NCI-H1694 treated with DMSO at 0.1 percent for 48 hours (cell line): ENCODE measurements around the gene ST6GALNAC2.

Experiments
- DNase-seq: peaks from one replicate; lab custom pipeline; 2025; lab: John Stamatoyannopoulos, UW

Gene ST6GALNAC2

DNA sequence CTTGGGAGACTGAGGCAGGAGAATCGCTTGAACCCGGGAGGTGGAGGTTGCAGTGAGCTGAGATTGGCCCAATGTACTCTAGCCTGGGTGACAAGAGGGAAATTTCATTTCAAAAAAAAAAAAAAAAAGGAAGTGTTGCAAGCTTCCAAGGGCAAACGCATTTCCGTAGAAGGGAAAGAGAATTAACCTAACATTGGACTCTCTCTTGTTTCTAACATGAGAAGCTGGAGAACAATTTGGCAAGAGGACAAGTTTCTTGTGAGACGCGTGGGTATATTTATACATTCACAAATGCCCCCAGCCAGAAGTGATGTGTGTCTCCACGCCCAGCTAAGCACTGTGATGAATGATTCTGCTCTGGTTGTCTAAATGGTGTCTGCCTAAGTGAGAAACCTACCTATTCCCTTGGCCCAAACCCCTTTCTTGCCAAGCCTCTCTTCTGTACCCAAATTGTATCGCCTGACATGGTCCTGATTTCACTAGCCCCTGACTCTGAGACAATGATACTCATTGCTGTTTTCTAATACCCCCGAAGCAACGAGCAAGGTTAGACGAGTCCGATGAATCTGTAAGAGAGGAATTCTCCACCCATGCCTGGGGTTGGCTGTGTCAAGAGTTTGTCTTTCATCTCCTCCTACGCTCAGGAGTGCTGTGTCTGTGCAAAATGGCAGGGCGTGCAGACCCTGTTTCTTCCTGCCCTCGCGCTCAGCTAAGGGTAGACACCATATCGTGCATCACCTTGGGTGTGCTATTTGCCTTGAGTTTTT, 14.2 kb upstream of the ST6GALNAC2 start:
- DNase-seq, result no peak

DNA sequence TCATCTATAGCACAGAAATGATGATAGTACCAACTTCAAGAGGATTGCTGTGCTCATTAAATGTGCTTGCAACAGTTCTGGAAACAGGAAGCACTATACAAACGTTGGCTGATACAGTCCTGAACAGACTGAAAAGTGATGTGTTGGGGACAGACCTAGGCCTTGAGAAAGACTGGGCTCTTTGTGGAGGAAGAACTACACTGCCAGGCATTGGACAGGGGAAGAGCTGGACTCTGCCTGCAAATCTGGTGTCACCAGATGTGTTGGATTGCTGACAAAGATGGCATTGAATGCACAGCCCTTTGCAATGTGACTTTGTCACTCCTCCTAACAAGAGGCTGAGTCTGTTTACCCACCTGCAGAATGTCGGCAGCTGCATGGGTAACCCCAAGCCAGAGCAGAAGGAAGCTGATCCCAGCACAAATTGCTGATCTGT, 12.4 kb upstream of the ST6GALNAC2 start:
- peak; percentile 46 for DNase-seq

DNA sequence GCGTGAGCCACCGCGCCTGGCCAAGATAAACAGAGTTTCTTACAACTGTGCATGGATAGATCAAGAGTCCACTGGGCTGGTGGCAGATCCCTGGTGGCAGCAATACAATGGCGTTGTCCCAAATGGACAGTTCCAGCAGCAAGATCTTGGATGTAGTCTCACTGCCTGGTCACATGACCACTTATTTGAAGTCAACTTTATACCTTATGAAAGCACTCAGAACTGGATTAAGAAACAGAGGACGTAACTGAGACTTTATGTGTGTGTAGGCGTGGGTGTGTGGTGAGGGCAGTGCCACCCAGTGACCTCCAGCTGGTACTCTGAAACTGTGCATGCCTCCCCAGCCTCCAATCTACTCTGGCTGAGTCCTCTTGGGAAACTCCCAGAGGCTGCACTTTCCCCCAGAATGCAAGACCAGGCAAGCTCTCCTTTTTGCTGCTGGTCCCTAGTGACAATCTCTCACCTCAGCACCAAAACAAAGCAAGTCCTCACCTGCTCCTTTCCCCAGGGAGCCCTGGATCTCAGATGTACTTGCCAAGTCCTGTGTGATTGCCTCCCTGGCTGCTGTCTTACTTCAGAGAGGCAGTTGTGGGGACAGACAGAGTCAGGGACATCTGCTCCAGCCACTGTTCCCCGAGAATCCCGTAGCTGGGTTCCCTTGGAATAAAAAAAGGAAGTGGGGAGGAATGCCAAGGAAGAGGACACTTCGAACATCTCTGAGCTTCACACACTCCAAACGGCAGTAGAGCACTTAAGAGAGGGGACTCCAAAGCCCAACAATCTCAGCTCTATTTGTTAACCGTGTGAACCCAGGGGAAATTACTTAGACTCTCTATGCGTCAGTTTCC, 11.7 kb upstream of the ST6GALNAC2 start:
- peak; percentile 63 for DNase-seq

DNA sequence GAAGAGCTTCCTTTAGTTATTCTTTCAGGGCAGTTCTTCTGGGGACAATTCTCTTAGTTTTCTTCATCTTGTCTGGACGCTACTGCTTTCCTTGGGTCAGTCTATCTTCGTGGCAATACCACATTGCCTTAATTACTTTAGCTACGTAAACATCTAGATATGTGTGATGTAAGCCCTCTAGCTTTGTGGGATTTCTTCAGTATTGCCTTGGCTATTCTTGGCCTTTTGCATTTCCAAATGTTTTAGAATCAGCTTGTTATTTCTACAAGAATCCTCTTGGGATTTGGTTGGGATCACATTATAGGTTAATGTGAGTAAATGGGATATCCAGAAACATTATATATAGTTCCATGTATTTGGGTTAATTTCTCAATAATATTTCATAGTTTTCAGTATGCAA, 9.0 kb upstream of the ST6GALNAC2 start:
- no peak for DNase-seq

DNA sequence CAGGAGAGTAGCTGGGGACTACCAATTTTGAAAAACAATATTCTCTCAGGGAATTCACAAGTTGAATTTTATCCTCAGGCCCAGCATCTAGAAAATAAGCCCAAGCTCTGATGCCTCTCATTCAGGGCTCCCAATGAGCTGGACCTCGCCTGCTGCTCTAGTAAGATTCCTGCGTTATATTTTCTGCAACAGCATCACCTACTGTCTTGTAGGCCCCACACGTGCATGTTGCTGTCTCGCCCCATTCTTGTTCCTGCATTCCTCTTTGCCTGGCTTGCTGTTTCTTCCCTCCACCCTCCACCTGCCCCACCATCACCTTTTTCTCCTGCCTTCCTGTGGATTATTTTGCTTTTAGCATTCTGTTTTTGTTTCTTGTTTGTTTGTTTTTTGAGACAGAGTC, 8.3 kb upstream of the ST6GALNAC2 start:
- DNase-seq, result peak; percentile 14

DNA sequence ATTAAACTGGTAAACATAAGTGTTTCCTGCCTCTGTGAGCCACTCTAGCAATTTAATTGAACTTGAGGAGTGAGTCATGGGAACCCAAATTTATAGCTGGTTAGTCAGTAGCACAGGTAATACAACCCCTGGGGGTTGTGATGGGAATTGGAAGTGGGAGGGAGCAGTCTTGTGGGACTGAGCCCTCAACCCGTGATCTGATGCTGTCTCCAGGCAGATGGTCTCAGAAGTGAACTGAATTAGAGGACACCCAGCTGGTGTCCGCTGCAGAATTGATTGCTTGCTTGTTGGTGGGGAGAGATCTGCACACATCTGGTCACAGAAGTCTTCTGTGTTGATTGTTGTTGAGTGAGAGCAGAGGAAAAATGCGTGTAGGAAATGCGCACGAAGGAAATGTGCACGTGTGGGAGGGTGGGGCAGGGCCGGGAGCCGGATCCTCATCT, 7.7 kb upstream of the ST6GALNAC2 start:
- peak; percentile 68 for DNase-seq

DNA sequence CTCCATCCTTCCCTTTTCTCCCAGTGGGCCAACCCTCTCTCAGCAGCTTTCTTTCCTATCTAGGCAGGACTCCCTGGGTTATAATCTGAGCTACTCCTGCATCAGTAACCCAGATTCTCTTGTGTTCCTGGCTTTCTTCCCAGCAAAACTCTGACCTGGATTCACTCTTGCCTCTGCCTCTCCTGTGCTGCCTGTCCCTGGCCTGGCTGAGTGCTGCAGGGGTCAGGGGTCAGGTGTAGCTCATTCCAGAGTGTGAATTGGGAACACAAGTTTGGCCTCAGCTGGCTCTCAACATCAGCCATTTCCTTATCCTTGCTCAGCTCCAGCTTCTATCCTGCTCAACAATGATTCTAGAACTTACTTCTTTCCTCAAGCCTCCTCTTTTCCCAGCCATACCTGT, 2.5 kb upstream of the ST6GALNAC2 start:
- no peak for DNase-seq

DNA sequence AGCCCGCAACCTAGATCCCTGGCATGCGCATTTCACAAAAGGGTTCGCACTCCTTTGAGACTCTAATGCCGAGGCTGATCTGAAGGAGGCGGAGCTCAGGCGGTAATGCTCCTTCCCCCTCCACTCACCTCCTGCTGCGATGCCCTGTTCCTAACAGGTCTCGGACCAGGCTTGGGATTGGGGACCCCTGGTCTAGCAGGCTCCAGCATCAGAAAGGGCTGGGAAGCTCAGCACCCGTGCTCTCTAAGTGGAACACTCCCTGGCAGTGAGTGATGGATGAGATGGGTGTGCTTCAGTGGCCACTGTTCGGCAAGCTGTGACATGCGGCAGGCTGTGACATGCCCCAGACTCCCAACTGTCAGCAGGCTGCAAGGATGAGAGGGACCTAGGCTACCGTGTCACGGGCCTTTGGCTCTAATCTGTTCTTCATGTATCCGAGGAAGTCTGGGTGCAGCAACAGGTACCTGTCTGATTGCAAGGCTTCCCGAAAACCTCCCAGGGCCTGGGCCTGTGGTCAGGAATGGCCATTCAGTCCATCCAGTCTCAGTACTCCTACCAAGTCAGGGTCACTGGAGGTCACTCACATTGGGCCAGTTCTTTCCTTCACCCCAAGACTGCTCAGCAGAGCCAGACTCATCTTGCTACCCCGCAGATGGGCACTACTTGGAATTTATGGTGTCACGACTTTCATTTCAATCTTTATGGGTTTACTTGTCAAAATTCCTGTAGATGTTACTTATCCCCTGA, 1.3 kb upstream of the ST6GALNAC2 start:
- peak; percentile 76 for DNase-seq

DNA sequence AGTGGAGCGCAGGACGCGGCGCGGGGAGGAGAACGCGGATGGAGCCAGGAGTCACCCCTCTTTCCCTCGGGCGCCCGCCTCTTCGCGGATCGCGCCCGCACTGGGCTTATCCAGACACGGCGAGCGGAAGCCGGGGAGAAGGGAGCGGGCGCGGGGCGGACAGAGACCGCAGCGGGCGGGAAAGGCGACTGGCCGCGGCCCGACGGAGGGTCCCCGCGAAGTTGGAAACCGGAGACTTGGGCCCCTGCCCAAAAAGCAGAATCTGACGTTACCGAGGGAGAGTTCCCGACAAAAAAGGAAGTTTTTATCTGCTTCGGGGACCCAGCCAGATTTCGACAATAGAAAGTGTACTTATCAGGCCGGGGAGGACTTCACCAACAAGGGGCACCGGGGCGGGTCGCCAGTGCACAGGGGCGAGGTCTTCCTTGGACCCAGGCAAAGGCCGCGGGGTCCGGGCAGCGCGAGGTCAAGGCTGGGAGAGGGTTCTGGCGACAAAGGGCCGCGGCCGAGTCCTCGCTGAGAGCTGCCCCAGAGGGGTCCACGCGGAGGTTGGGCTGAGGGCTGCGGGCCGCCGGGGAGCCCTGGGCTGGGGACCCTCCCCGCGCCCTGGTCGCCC, 519 bp downstream of the ST6GALNAC2 start:
- no peak for DNase-seq

DNA sequence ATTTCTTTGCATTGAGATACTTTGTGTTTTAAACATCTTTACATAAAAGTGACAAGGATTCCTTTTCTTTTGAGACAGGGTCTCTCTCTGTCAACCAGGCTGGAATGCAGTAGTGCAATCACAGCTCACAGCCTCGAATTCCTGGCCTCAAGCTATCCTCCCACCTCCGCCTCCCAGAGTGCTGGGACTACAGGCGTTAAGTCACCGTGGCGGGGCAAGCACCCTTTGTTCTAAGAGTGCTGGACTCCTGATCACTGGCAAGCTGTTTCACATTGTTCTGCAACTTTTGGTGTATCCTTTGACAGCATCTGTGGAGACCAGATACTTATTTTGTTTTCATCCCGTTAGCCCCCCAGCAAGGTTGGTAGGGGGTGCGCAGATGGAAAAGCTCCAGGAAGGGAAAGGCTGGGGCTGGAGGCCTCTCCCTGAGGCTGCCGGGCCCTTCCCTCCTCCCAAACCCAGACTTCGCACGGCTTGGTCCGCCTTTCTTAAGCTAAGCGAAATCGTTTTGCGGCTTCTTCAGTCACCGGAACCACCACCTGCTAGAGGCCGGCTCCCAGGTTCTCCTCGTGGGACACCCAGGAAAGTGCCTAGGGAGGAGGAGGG, 1.1 kb downstream of the ST6GALNAC2 start:
- no peak for DNase-seq

DNA sequence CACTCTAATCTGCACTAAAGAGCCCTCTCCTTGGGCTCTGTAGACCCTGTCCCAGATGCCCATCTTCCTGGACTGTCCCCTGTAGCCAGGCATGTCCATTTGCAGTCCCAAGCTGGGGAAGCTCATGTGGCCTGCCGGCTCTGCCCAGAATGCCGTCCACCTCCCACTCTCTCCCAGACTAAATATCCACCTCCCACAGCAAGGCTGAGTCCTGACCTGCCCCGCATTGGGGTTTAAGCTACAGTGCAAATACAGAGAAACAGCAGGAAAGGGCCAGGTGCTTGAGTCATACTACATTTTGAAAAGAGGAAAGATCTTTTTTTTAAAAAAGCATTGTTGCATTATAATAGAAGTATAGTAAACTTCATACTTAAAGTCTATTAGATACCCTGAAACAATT, 3.0 kb downstream of the ST6GALNAC2 start:
- DNase-seq, result no peak

DNA sequence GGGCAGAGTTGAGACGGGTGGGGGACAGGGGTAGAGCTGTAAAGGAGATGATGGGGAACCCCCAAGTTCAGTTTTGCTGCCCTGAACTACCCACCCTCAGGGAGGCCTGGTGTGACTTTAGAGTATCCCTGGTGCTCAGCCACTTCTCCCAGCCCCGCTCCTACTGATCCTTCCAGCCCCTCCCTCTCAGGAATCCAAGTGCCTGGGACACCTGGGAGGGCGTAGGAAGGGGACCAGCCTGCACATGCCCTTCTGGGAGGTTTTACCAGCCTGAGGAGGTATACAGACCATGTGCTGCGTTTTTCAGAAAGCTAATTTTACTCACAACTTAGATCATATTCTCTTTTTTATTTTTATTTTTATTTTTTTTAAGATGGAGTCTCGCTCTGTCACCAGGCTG, 4.1 kb downstream of the ST6GALNAC2 start:
- no peak for DNase-seq

DNA sequence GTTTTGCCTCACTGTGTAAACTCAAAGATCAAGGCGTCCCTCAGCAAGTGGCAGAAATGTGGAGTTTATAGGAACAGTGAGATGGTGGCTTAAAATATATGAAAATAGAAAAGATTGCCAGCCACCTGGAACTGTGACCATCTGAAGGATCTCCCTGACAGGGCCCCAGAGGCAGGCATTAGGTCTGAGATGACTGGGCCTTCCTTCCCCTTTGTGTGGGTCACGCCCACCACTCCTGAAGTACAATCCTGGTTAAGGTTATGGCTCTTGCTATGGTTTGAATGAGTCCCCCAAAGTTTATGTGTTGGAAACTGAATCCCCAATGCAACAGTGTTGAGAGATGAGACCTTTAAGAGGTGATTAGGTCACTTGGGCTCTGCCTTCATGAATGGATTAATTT, 6.4 kb downstream of the ST6GALNAC2 start:
- no peak for DNase-seq

DNA sequence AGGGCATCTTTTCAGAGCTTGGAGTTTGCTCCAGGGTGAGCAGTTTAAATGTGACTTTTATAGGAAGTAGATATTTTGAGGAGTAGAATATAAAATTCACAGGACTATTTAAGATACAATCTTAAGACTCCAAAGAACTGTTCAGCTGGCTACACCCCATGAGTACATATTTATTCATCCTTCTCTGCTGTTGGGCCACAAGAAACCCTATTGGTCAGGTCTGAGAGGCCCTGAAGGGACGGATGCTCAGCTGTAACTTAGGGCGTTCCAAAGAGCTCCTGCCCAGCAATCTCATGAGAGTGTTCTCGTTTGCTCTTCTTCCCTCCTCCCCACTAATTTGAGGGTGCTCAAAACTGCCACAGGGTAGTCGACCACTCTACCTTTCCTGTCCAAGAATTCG, 7.3 kb downstream of the ST6GALNAC2 start:
- no peak for DNase-seq

DNA sequence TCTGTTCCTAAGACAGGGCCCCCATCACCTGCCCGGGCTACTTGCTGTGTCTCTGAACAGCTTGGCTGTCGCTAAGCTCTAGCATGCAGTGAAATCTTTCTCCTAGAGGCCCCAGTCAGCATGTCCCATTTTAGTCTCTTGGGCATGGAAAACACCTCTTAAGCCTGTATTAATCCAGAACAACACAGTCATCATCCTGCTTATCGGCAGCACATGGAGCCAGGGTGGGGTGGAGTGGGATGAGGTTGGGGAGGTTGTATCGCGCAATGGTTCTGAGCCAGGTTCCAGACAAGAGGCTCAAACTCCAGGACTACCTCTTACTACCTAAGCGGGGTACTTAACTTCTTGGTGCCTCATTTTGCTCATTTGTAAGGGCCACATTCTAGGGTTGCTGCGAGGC, 7.8 kb downstream of the ST6GALNAC2 start:
- no peak for DNase-seq

DNA sequence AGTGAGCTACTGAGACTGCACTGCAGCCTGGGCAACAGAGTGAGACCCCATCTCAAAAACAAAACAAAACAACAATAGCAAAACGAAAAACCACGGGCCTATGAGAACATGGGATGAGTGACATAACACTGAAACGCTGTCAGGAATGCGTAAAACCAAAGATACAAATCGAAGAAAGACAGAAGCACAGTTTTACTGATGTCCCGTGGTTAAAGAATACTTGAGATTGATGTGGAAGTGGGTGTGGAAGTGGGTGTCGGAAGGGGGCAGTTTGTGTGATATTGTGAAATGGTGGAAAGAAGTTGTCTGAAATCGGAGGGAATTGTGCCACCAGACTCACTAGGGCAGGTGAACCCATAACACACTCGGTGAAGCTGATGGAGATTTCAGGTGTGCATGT, 9.5 kb downstream of the ST6GALNAC2 start:
- DNase-seq, result no peak

DNA sequence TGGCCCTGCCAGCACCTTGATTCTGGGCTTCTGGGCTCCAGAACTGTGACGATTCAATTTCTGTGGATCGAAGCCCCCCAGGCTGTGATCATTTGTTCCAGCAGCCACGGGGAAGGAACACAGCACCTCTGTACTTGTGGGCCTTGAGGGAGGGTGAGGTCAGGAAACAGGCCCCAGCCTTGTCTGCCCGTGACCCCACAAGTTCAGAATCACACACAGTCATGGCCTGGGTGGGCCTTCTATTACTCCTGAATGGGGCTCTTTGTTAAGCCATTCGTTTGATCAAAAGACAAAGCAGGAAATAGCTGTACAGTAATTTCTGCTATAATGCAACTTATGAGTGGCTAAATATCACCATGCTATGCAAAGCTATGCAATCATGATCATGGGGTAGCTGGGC, 10.1 kb downstream of the ST6GALNAC2 start:
- no peak for DNase-seq

DNA sequence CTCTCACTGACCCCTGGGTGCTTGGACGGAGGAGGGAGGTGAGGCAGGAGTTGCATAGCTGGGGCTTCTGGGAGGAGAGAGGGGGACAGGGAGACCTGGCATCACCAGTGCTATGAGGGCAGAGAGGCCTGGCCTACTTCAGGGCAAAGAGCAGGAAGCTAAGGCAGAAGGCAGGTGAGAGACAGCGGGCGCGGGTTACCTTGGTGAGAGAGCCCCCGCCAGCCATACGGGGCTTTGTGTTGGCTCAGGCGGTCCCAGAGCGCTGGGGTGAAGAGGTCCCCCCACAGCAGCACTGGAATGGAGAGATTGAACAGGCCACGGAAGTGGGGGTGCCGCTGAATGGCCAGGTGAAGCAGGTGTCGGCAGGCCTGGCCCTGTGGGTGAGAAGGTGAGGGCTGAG, 11.5 kb downstream of the ST6GALNAC2 start:
- no peak for DNase-seq

DNA sequence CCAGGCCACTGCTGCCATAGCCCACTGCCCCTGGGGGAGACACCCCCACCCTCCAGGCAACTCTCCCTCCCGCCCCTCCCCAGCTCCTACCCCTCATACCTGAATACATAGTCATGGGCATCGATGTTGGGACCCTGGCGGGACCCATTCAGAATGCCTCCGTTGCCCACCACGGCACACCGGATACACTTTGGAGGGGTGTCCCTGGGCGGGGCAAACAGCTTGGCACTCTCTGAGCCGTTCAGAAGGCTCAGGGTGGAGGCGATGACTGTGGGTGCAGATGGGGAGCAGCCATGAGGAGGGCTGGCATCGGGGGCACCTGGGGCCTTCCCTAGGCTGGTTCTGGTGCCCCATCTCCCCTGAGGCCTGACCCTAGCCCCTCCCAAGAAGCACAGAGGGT, 12.6 kb downstream of the ST6GALNAC2 start:
- DNase-seq, result no peak

DNA sequence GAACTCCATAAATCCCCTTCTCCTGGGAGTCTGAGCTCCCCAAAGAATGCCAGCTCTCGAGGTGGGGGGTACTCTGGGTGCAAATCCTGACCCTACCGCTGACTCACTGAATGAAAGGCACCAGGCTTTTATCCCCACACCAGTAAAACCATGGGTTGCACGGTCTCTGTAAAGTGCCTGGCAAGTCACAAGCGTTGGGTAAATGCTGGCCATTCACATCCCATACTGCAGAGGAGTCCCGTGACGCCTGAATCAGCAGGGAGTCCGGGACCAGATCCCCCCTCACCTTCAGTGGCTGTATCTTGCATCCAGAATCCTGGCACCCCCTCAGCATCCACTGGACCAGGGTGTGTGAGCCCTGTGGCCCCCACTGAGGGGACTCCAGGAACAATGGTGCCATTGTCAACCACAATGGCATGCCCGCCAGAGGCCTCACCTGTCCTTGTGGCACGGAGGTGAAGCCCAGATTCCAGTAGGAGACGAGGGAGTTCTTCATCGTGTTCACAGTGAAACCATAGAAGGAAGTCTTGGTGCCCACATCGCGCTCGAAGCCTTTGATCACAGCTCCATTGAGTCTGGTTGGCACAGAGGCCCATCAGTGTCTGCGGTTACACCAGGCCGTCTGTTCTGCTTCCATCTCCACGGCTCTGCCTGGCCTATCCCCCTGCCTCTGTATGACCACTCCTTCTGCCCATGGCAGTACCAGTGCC, 13.3 kb downstream of the ST6GALNAC2 start:
- no peak for DNase-seq

DNA sequence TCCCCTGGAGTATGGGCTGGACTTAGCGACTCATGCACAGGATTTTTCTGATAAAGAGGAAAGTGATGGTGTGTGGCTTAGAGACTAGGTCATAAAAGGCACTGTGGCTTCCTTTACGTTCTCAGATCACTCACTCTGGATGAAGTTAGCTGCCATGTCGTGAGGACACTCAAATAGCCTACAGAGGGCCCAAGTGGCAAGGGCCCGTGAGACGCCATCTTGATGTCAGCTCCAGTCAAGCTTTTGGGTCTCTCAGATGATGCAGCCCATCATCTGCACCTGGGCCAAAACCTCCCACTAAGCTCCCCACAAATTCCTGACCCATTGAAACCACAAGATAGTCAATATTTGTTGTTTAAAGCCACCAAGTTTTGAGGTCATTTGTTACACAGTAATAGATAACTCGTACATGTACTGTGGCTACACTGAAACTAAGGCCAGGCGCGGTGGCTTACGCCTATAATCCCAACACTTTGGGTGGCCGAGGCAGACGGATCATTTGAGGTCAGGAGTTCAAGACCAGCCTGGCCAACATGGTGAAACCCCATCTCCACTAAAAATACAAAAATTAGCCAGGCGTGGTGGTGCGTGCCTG, 14.7 kb downstream of the ST6GALNAC2 start:
- DNase-seq, result no peak
